GM12878 (cell line): ENCODE data around the gene SIK1.

Source experiments
- PAX8 ChIP-seq: fragments of 450-650 bp; IDR thresholded peaks from 2 replicates; pipeline ENCODE4 v1.6.1; 2017; ENCODE audit warnings: mild to moderate bottlenecking, moderate library complexity
- RAD21 ChIP-seq: IDR thresholded peaks from 2 replicates; pipeline ENCODE4 v1.6.1; 2011; ENCODE audit warnings: mild to moderate bottlenecking, low read depth, low read length, moderate library complexity; ENCODE audit not compliant: insufficient read depth
- RFX5 ChIP-seq: IDR thresholded peaks from 2 replicates; pipeline ENCODE4 v1.6.1; 2011; ENCODE audit warnings: low read depth, low read length, improper control_type of control experiment
- TF ChIP-seq, protein P1 (sequence below): IDR thresholded peaks from 2 replicates; pipeline ENCODE4 v1.6.1; 2011; ENCODE audit warnings: low read depth, mild to moderate bottlenecking, low read length, moderate library complexity, borderline replicate concordance; ENCODE audit errors: extremely low read depth
- TF ChIP-seq, protein P2 (sequence below): IDR thresholded peaks from 2 replicates; pipeline ENCODE4 v1.6.1; 2012; ENCODE audit warnings: low read depth, low read length, improper control_type of control experiment

DNA sequence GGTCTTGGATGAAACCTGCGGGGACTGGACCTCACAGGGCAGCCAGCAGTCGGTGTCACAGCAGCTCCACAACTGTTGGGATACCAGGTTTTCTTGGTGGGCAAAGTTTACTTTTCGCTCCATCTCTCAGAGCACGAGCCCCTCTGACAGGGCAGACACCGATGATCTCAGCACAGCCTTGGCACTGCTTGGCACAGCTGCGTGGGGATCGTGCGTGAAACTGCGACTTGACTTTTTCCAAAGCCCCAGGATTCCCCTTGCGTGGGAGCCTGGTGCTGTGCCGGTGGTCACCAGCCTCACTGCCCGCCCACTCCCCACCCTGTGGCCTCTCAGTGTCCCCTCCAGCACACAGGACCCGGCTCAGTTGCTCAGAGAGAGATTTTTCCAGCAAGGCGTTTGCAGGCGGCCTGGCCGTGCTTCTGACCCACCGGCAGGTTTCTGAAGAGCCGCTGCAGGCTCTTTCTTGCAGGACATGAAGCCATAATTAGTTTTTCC lies 57.3 kb downstream of the SIK1 start:
- TF ChIP-seq, protein P1, sequence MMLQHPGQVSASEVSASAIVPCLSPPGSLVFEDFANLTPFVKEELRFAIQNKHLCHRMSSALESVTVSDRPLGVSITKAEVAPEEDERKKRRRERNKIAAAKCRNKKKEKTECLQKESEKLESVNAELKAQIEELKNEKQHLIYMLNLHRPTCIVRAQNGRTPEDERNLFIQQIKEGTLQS: no peak
- no peak for TF ChIP-seq PAX8
- TF ChIP-seq, protein P2, sequence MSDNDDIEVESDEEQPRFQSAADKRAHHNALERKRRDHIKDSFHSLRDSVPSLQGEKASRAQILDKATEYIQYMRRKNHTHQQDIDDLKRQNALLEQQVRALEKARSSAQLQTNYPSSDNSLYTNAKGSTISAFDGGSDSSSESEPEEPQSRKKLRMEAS: no peak
- TF ChIP-seq RAD21: no peak
- no peak for TF ChIP-seq RFX5
